B cell (primary cell): ENCODE data around the gene CREB5. TPM values are rescaled to one million over a fixed set of nuclear protein-coding genes. Genes with fewer than 3 reads are reported as not detected.

Experiments used
- ATAC-seq: fragments of 200-7000 bp; cut with Tn5 transposase; one replicate; pipeline ENCODE4 v1.10.0; 2021; ENCODE audit warnings: low read depth, mild to moderate bottlenecking, moderate number of reproducible peaks, moderate library complexity
- CTCF ChIA-PET: fragments of 350-600 bp; sonication (Branson Sonifier 250); formaldehyde crosslinking; loops from one replicate; lab custom pipeline; 2021; ENCODE audit warnings: antibody characterized with exemption, inconsistent platforms; lab: Charles Lee
- POLR2A ChIA-PET: fragments of 350-600 bp; sonication (Branson Sonifier 250); formaldehyde crosslinking; loops from one replicate; lab custom pipeline; 2021; ENCODE audit warnings: antibody characterized with exemption; lab: Charles Lee
- DNase-seq: peaks from one replicate; pipeline ENCODE4 v3.0.0; 2013
- H2AFZ ChIP-seq: 2 replicates; pipeline ENCODE4 v1.6.1; 2012; ENCODE audit warnings: mild to moderate bottlenecking, low read depth, low read length; ENCODE audit not compliant: insufficient read depth, poor library complexity, severe bottlenecking
- H3K27ac ChIP-seq, 2 donors: 1 replicate in 1 of 2; 2 replicates in 1 of 2; pipeline ENCODE4 v1.5.1; 2012 to 2013; ENCODE audit warnings: low read length in 2 of 2, mild to moderate bottlenecking in 2 of 2, moderate library complexity in 1 of 2
- H3K27me3 ChIP-seq, 4 experiments: fragments of 200-600 bp in 1 of 4; sonication (generic) in 1 of 4; replicated peaks in 1 of 4; 1 replicate in 2 of 4; 2 replicates in 2 of 4; pipeline versions ENCODE4 v1.6.1 to v1.7.0; 2013 to 2016; ENCODE audit warnings: low read length in 3 of 4, mild to moderate bottlenecking in 2 of 4, mixed read lengths in 1 of 4, moderate library complexity in 1 of 4; ENCODE audit not compliant: insufficient read depth in 4 of 4, control insufficient read depth in 3 of 4; ENCODE audit errors: control extremely low read depth in 1 of 4
- H3K36me3 ChIP-seq, 2 experiments: replicated peaks in 1 of 2; 1 replicate in 1 of 2; 2 replicates in 1 of 2; pipeline versions ENCODE4 v1.6.1 to v1.7.1; 2013; ENCODE audit warnings: low read length in 1 of 2; ENCODE audit not compliant: insufficient read depth in 2 of 2, control insufficient read depth in 1 of 2; ENCODE audit errors: control extremely low read depth in 1 of 2, extremely low read depth in 1 of 2
- H3K4me1 ChIP-seq, 2 donors: fragments of 200-600 bp in 1 of 2; sonication (generic) in 1 of 2; 1 replicate in 1 of 2; 2 replicates in 1 of 2; pipeline versions ENCODE4 v1.5.1 to v1.6.1; 2013 to 2017; ENCODE audit warnings: low read length in 2 of 2; ENCODE audit not compliant: control insufficient read depth in 2 of 2, insufficient read depth in 2 of 2
- H3K4me2 ChIP-seq: replicated peaks from 2 replicates; pipeline ENCODE3; 2012; ENCODE audit warnings: mild to moderate bottlenecking, low read depth, low read length; ENCODE audit not compliant: poor library complexity, severe bottlenecking
- H3K4me3 ChIP-seq, 5 experiments: fragments of 200-600 bp in 1 of 5; sonication (generic) in 1 of 5; 1 replicate in 3 of 5; 2 replicates in 2 of 5; pipeline versions ENCODE4 v1.5.1 to v1.7.0; 2011 to 2016; ENCODE audit warnings: low read length in 4 of 5, mild to moderate bottlenecking in 4 of 5, low read depth in 2 of 5, control low read depth in 1 of 5, moderate library complexity in 1 of 5; ENCODE audit not compliant: insufficient read depth in 1 of 5; ENCODE audit errors: control extremely low read depth in 1 of 5, extremely low read depth in 1 of 5
- H3K79me2 ChIP-seq: fragments of 200-600 bp; sonication (generic); one replicate; pipeline ENCODE4 v1.6.0; 2016; ENCODE audit warnings: low read length; ENCODE audit not compliant: control insufficient read depth, insufficient read depth
- H3K9ac ChIP-seq: fragments of 200-600 bp; sonication (generic); 2 replicates; pipeline ENCODE4 v1.6.1; 2017; ENCODE audit warnings: mild to moderate bottlenecking, low read length, moderate library complexity
- H3K9me3 ChIP-seq, 3 donors: one replicate each; pipeline versions ENCODE4 v1.6.1 to v1.7.1; 2013; ENCODE audit warnings: low read length in 2 of 3; ENCODE audit not compliant: control insufficient read depth in 2 of 3, insufficient read depth in 1 of 3; ENCODE audit errors: control extremely low read depth in 1 of 3
- H4K20me1 ChIP-seq: 2 replicates; pipeline ENCODE4 v1.6.0; 2012; ENCODE audit warnings: mild to moderate bottlenecking, low read length; ENCODE audit not compliant: insufficient read depth, control insufficient read depth, poor library complexity, severe bottlenecking
- H3K27ac Mint-ChIP-seq: one replicate; pipeline ENCODE4 v1.8.0; 2021; ENCODE audit warnings: mixed read lengths
- H3K27me3 Mint-ChIP-seq: one replicate; pipeline ENCODE4 v1.8.0; 2021; ENCODE audit warnings: mixed read lengths
- H3K4me1 Mint-ChIP-seq: one replicate; pipeline ENCODE4 v1.8.0; 2021; ENCODE audit warnings: mixed read lengths
- H3K4me3 Mint-ChIP-seq: one replicate; pipeline ENCODE4 v1.8.0; 2021; ENCODE audit warnings: mixed read lengths
- H3K9me3 Mint-ChIP-seq: one replicate; pipeline ENCODE4 v1.8.0; 2022; ENCODE audit warnings: mixed read lengths; ENCODE audit not compliant: insufficient read depth
- EZH2 ChIP-seq: IDR thresholded peaks from 2 replicates; pipeline ENCODE4 v1.6.1; 2012; ENCODE audit warnings: borderline replicate concordance, low read depth, mild to moderate bottlenecking, moderate library complexity, low read length; ENCODE audit not compliant: insufficient read depth, poor library complexity, severe bottlenecking
- WGBS: methylation state at CpG from one replicate; pipeline ENCODE4 v1.1.5; 2013; ENCODE audit warnings: missing lambda C conversion rate; ENCODE audit not compliant: insufficient coverage; 5-methylcytosine and 5-hydroxymethylcytosine counted together
- intact Hi-C: fragments of 100-400 bp; cut with micrococcal nuclease; formaldehyde crosslinking; loops from one replicate; pipeline ENCODE4 v1.10.0; 2022
- polyA plus RNA-seq: library from polyadenylated mRNA; depleted of rRNA; stranded (reverse); fragments of >200 nt; gene quantifications from 2 replicates; pipeline ENCODE4 v1.2.3, GENCODE V29; 2012
- total RNA-seq, 2 donors: library from RNA; stranded (reverse); fragments of 120-200 nt in 1 of 2; gene quantifications; 1 replicate in 1 of 2; 2 replicates in 1 of 2; pipeline versions ENCODE4 v1.2.3 to v1.2.4, GENCODE V29; 2013 to 2022
- TF ChIP-seq, protein P1 (sequence below): fragments of 200-600 bp; IDR thresholded peaks from one replicate; pipeline ENCODE4 v1.8.0; 2022; ENCODE audit warnings: antibody characterized with exemption, mild to moderate bottlenecking

The CREB5 gene
- total and polyA plus RNA-seq, 2 donors (not counting 1 experiment from before 2014, with no cell fraction given) = 0.05 to 0.95 TPM

GRCh38 chr7:28392289-28392688, 20.0 kb upstream of the CREB5 start:
- Histone ChIP-seq H3K79me2 (no peaks in the 10 kb centered on the region), H3K27ac (no peak overlapping the region), H3K4me2 (no peak overlapping the region), H3K27me3 (peaks cover 0 to 13% (median 6%) of the 10 kb centered on the region in 4 experiments), H3K36me3 (no peaks in the 10 kb centered on the region), H3K4me1 (peaks cover 3 to 4% of the 10 kb centered on the region in 2 donors), H2AFZ (no peak overlapping the region), H4K20me1 (no peaks in the 10 kb centered on the region), H3K9ac (no peak overlapping the region), H3K4me3 (no peak overlapping the region), H3K9me3 (peaks cover 0 to 5% (median 0%) of the 10 kb centered on the region in 3 donors)
- POLR2A ChIA-PET = no interaction called here
- H3K4me1 Mint-ChIP-seq = peaks cover 2% of the 10 kb centered on the region
- CTCF ChIA-PET = interaction anchor here (0.9 to 1.2 kb wide), 3 partner anchors 8 to 459 kb away, joined by 3 read pairs; no protein-coding TSS in a partner anchor
- TF ChIP-seq EZH2 = no peak
- TF ChIP-seq, protein P1, sequence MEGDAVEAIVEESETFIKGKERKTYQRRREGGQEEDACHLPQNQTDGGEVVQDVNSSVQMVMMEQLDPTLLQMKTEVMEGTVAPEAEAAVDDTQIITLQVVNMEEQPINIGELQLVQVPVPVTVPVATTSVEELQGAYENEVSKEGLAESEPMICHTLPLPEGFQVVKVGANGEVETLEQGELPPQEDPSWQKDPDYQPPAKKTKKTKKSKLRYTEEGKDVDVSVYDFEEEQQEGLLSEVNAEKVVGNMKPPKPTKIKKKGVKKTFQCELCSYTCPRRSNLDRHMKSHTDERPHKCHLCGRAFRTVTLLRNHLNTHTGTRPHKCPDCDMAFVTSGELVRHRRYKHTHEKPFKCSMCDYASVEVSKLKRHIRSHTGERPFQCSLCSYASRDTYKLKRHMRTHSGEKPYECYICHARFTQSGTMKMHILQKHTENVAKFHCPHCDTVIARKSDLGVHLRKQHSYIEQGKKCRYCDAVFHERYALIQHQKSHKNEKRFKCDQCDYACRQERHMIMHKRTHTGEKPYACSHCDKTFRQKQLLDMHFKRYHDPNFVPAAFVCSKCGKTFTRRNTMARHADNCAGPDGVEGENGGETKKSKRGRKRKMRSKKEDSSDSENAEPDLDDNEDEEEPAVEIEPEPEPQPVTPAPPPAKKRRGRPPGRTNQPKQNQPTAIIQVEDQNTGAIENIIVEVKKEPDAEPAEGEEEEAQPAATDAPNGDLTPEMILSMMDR = no peak
- peaks cover 39% of the 10 kb centered on the region for H3K27me3 Mint-ChIP-seq
- WGBS = no CpG with 5 or more reads among the region's 2 CpGs
- intact Hi-C loops = no loop called here
- no peak overlapping the region for H3K27ac Mint-ChIP-seq
- H3K4me3 Mint-ChIP-seq = no peak overlapping the region
- DNase-seq (no peak), ATAC-seq (no peak)
- peaks cover 3% of the 10 kb centered on the region for H3K9me3 Mint-ChIP-seq

DNA sequence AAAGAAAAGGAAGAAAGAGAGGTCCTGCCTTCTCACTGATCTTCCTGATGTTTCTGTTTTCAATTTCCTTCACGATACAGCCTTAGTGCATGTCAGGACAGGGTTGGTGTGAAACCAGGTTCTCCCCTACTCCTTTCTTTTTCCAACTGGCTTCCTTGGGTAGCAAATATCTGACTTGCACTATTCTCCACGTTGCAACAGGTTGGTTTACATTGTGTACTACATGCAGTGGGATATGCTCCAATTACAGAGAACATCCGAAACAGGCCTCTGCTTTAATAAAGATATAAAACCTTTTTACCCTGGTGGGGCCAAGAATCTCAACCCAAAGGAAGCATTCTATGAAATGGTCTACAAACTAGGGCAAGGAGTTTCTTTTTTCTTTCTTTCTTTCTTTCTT, 16.9 kb upstream of the CREB5 start:
- ChIA-PET POLR2A (no interaction called here), CTCF (no interaction called here)
- H2AFZ ChIP-seq = no peak overlapping the region
- no peak for ATAC-seq
- no peak overlapping the region for H3K27ac ChIP-seq
- Mint-ChIP-seq H3K27ac (no peak overlapping the region), H3K27me3 (peaks cover 34% of the 10 kb centered on the region), H3K9me3 (peaks cover 3% of the 10 kb centered on the region), H3K4me1 (no peaks in the 10 kb centered on the region), H3K4me3 (no peak overlapping the region)
- no CpG with 5 or more reads among the region's 3 CpGs for WGBS
- TF ChIP-seq, protein P1 = no peak
- no peak for TF ChIP-seq EZH2
- no peak overlapping the region for H3K9ac ChIP-seq
- H3K4me2 ChIP-seq = no peak overlapping the region
- H3K4me3 ChIP-seq = no peak overlapping the region
- peaks cover 0 to 5% (median 0%) of the 10 kb centered on the region in 3 donors for H3K9me3 ChIP-seq
- intact Hi-C loops = no loop called here
- H3K27me3 ChIP-seq = peaks cover 0 to 12% (median 3%) of the 10 kb centered on the region in 4 experiments
- no peaks in the 10 kb centered on the region for H4K20me1 ChIP-seq
- H3K36me3 ChIP-seq = no peaks in the 10 kb centered on the region
- no peaks in the 10 kb centered on the region for H3K4me1 ChIP-seq
- no peak for DNase-seq
- H3K79me2 ChIP-seq = no peaks in the 10 kb centered on the region
